HG02798 (cell line): ENCODE data around the gene MAL.
"Not testable (repeated sequence)": the region's sequence is repeated elsewhere in the genome, so short reads cannot be mapped to it uniquely, and the experiment has no call there.

Experiments used
- ATAC-seq: cut with Tn5 transposase; IDR thresholded peaks from one replicate; pipeline ENCODE4 v1.9.1; 2021; ENCODE audit warnings: mild to moderate bottlenecking; ENCODE audit not compliant: unreplicated experiment, poor library complexity

The MAL gene

DNA sequence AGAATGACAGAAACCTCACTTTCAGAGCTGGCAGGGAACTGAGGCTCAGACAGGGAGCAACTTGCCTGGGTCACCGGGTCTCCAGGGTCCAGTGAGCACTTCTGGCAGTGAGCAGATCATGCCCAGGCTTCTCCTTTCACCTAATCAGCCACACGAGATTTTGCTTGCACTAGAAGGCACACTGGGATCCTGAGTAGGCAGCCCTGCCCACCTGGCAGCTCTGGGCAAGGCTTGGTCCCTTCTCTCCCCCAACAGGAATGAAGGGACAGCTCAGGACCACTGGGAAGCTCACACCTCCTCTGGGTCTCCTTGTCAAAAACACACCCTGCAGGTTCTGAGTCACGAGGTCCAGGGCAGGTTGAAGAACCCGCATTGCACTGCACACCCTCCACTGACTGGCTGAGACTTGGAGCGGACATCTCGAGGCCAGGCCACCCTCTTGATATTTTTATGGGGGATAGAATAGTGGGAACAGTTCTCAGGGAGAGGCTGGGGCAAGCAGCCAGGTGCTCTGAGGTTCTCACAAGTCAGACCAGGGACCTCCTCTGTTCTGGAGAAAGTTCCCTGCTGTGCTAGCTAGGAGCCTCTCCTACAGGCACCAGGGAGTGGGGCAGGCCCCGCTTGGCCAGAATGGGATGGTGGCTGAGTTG is 5.7 kb downstream of the MAL start:
- ATAC-seq = no peak

DNA sequence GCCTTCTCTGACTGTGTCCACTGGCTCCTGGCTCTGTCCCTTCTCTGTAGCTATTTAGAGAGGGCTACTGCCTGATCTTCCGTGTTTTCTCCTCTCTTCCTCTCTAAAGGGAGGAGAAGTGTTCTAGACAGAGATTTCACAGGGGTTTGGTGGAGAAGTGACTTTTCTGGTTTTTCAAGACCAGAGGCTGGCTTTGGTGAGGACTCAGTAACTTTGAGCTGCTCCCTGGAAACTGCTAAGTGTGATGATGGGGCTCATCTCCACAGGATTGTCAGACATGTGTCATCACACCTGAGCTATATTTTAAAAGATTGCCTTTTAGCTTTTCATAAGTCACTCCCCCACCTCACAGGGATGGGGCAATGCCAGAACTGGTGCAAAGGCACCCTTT is 6.2 kb downstream of the MAL start:
- ATAC-seq = no peak

DNA sequence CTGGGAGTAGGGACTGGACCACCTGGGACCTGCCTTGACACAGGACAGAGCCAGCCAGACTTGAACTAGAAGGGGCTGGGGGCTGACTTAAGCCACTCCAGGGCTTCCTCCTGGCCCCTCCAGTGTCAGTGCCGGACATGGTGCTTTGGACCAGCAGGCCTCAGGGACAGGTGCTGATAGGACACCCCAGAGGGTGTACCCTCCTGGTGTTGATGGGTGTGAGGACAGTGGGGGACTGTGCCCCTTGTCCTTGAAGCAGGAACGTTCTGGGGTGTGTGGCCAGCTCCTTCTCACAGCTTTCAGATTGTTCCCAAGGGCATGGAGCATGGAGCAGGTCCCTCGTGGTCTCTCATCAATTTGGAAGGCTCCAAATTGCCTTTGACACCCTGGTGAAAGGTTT is 6.8 kb downstream of the MAL start:
- no peak for ATAC-seq

DNA sequence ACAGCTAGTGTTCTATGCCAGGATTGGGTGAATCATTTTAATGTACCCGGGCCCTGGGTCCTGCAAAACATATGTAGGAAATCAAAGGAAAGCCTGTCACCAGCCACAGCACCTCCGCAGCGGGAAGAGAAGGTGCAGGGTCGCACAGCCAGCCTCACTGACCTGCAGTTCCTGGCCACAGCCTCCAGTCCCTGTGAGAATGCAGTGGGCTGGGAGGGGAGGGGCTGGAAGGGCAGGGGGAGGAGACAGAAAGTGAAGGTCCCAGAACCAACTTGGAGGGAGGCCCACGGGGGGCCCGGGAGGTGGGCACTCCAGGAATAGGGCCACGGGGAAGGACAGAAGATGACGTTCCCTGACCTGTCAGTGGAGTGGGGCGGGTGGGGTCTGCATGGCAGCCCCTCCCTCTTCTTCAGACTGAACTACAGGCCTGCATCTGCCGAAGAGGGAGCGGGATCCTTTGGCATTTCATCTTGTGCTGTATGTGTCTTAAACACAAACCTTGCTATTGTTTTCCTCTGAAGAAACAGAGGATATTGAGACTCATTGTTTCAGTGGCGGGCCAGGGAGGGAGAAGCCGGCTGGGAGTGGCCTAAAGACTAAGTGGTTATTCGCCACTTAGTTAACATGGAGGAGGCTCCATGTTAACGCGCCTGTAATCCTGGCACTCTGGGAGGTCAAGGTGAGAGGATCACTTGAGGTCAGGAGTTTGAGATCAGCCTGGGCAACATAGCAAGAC is 7.5 kb downstream of the MAL start:
- ATAC-seq = no peak

DNA sequence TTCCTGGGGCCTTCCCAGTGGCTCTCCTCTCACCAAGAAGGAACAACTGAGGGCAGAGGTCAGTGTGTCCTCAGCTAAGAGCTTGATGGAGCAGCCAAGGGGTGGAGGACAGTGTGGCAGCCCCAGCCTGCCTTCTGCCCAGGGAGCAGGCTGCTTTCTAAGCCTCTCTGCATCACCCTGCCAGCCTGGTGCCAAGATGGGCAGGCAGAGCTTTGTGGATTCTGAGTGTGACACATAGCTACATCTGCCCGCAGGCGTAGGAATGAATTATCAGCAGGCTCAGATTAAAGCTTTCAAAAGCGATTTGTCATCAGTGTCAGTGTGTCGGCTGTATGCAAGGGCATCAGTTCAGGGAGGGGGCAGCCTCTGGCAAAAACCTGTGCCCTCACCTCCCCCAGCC is 8.7 kb downstream of the MAL start:
- no peak for ATAC-seq

DNA sequence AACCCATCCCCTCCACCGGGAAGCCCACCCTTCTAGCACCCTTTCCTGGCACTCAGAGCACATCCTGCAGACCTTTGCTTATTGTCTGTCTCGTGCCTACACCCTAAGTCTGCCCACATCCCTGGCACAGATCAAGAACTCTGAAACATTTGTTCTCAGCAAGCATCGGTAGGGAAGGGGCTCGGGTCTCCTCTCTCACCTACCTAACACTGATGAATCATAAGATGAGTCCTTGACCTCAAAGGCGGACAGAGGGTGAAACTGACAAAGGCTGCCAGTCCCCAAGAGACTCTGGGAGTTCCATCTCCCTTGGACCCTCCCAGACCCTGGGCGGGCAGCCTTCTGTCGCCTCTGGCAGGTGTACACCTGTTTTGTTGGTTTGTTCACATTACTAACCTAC is 9.3 kb downstream of the MAL start:
- no peak for ATAC-seq

DNA sequence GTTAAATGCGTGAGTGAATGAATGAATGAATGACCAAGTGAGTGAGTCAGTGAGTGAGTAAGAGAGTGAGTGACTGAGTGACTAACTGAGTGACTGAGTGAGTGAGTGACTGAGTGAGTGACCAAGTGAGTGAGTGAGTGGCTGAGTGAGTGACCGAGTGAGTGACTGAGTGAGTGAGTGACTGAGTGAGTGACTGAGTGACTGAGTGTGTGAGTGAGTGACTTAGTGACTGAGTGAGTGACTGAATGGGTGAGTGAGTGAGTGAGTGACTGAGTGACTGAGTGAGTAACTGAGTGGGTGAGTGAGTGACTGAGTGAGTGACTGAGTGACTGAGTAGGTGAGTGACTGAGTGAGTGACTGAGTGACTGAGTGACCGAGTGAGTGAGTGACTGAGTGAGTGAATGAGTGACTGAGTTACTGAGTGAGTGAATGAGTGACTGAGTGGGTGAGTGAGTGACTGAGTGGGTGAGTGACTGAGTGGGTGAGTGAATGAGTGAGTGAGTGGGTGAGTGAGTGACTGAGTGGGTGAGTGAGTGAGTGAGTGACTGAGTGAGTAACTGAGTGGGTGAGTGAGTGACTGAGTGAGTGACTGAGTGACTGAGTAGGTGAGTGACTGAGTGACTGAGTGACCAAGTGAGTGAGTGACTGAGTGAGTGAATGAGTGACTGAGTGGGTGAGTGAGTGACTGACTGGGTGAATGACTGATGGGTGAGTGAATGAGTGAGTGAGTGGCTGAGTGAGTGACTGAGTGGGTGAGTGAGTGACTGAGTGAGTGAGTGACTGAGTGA is 11.3 kb downstream of the MAL start:
- no peak for ATAC-seq

DNA sequence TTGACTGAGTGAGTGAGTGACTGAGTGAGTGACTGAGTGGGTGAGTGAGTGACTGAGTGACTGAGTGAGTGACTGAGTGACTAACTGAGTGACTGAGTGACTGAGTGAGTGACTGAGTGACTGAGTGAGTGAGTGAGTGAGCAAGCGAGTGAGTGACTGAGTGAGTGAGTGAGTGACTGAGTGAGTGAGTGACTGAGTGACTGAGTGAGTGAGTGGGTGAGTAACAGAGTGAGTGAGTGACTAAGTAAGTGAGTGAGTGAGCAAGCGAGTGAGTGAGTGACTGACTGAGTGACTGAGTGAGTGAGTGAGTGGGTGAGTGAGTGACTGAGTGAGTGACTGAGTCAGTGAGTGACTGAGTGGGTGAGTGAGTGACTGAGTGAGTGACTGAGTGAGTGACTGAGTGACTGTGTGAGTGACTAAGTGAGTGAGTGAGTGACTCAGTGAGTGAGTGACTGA is 11.9 kb downstream of the MAL start:
- ATAC-seq = no peak

DNA sequence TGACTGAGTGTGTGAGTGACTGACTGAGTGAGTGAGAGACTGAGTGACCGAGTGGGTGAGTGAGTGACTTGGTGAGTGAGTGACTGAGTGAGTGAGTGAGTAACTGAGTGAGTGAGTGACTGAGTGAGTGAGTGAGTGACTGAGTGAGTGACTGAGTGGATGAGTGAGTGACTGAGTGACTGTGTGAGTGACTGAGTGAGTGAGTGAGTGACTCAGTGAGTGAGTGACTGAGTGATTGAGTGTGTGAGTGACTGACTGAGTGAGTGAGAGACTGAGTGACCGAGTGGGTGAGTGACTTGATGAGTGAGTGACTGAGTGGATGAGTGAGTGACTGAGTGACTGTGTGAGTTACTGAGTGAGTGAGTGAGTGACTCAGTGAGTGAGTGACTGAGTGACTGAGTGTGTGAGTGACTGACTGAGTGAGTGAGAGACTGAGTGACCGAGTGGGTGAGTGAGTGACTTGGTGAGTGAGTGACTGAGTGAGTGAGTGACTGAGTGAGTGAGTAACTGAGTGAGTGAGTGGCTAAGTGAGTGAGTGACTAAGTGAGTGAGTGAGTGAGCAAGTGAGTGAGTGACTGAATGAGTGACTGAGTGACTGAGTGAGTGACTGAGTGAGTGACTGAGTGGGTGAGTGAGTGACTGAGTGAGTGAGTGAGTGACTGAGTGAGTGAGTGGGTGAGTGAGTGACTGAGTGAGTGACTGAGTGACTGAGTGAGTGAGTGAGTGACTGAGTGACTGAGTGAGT is 12.5 kb downstream of the MAL start:
- not testable (repeated sequence) for ATAC-seq

DNA sequence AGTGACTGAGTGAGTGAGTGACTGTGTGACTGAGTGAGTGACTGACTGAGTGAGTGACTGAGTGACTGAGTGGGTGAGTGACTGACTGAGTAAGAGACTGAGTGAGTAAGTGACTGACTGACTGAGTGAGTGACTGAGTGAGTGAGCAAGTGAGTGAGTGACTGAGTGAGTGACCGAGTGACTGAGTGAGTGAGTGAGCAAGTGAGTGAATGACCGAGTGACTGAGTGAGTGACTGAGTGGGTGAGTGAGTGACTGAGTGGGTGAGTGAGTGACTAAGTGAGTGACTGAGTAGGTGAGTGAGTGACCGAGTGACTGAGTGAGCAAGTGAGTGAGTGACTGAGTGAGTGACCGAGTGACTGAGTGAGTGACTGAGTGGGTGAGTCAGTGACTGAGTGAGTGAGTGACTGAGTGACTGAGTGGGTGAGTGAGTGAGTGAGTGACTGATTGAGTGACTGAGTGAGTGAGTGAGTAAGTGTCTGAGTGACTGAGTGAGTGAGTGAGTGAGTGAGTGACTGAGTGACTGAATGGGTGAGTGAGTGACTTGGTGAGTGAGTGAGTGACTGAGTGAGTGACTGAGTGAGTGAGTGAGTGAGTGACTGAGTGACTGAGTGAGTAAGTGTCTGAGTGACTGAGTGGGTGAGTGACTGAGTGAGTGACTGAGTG is 13.3 kb downstream of the MAL start:
- no peak for ATAC-seq

DNA sequence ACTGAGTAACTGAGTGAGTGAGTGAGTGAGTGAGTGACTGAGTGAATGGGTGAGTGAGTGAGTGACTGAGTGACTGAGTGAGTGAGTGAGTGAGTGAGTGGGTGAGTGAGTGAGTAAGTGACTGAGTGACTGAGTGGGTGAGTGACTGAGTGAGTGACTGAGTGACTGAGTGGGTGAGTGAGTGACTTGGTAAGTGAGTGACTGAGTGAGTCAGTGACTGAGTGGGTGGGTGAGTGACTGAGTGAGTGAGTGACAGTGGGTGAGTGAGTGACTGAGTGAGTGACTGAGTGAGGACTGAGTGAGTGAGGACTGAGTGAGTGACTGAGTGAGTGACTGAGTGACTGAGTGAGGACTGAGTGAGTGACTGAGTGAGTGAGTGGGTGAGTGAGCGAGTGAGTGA is 13.9 kb downstream of the MAL start:
- no peak for ATAC-seq

DNA sequence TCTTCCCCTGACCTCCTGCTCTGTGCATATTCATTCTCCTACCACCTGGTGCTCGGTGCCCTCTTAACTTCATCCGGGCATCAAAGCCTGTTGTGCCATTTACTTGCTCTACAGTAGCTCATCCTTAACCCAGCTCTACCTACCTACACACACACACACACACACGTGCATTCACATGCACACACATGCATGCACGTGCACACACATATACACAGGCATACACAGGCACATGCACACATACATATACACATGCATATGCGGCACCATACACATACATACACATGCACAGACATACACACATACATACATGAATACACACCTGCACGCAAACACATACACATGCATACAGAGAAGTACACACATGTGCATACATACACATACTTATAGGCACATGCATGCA is 14.5 kb downstream of the MAL start:
- no peak for ATAC-seq

DNA sequence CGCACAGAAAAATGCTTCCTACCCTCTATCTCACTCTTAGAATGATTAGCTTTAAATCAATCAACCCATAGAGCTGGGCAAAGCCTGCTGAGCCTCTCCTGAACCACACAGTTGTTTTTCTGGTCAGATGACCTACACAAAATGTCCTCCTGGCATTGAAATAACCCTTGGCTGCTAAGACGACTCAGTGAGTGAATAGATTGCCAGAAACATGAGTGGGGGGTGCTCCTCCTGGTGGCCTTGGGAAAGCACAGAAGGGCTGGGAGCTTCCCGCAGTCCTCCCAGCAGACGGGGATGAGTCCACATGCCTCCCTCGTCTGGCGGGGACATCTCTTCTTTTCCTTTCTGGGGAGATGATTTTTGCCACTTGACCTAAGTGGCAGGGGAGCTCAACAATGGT is 14.9 kb downstream of the MAL start:
- no peak for ATAC-seq

DNA sequence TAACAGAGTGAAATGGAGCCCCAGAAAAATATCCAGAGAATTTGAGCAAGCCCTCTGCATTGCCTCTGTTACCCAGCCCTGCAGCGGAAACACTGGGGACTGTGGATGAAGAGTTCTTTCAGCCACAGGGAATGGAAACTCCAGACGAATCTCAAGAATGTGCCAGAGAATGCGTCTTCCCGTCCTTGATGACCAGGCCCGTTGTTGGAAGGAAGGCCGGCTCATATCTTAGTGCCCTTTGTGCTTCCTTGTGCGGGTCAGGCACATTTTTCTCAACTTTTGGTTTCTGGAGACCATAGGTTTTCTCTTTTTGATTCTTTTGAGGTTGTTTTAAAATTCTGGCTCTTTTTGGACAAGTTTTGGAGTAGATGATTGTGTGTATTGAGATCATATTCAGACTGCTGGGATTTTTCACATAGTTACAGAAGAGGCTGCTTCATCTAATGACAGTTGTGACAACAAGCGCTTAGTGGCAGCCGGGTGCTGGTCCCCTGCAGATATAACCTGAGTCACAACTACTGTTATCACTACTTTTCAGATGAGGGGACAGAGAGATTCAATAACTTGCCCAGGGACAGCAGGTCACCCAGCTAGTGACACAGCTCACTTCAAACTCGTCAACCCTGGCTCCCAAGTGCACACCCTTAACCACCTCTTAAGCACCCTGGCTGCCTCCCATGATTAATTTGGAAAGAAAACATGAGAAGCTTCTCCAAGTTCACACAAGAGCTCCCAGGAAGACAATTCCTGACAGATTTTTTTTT is 15.7 kb downstream of the MAL start:
- no peak for ATAC-seq

DNA sequence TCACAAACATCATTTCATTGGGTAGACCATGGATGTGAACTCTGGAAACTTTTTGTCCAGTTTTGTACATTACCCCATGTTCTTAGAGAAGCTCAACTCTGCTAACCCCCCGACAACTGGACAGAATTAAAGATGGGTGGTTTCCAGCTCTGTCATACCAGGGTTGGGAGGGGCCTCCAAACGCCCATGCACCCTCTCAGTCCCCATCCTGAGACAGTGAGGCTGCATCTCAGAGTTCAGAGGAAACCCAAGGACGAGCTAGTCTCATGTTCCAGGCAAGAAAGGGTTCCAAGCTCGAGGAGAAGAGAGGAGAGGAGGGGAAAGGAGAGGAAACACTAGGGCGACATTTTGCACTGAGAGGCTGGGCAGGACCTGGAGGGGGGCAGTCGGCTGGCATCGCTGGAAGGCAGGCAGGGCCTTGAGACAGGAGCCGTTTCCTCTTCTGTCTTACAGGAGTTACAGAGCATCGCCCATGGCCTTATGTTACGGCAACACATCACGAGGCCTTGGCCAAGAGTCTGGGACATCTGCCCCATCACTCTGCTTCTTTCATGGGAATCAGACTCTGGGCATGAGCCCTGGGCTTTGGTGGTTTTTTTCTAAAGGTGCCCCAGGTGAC is 16.4 kb downstream of the MAL start:
- peak; percentile 36 for ATAC-seq

DNA sequence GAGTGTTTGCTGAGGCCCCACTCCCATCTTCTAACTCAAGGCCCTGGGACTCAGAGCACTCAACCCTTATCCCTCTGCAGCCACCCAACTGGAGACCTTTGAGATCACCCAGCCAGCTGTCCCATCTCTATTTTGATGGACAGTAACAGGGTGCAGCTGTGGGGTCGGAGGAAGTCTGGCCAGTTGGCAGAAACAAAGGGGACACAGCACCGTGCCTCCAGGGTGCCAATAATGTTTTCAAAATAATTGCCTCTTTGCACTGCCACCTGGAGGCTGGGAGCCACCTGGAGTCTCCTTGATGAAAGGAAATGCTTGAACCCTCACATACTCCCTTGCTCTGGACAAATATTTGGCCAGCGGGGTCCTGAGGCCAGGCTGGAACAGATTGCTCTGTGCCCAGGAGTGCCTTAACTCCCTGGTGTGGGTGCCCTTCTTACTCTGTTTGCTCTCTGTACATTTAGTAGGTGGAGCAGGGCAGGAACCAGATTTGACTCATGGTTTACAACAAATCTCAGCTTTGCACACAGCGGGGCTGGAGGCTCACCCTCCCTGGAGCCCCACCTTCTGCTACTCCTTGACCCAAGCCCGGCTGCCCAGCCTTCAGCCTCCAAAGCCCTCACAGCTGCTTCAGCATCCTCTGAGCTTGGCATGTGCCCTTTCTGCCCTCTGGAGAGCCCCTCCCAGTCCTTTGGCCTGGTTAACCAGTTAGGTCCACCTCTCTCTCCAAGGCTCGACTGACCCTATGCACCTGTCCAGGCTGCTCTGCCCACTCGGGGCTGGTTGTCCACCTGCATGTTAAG is 17.2 kb downstream of the MAL start:
- ATAC-seq = no peak

DNA sequence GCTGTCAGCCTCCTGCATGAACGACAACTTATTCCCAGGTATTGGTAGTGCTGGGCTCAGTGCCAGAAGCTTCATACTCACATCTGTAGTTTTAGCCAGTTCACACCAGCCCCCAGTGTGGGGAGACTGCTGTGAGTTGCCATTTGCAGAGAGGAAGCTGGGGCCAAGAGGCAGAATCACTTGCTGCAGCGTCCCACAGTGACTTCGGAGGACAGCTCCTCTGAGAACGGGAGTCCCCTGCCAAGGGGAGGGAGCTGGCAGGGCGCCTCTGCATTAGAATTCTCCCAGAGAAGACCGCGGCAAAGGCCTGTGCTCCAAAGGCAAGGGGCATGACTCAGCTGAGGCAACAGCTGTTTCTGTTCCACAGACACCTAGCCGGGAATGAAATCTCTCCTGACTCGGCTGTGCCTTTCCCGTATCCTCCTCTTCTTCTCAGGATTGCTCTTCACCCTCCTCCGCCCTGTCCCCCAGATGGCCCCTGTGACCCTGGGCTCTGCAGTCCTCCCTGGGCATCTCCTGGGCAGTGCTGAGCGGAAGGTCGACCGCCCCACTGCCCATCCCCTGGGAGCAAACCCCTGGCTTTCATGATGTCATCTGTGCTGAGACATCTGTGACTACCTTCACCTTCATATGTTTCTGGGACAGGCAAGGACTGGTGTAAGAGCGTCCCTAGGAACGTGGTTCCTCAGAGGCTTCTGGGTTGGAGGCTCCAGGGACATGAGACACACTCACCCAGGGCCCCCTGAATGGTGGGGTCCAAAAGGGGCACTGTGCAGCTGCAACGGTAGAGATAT is 18.0 kb downstream of the MAL start:
- ATAC-seq = peak; percentile 40
